Measurements from ENCODE around the gene LRP6.

The LRP6 gene

GRCh38 chr12:12197128-12197527 is 69.7 kb downstream of the LRP6 start:
- Histone ChIP-seq H3K4me2 (ENCODE audit: low read depth, low read length, poor library complexity, severe bottlenecking) (no peak overlapping the region), H3K79me2 (ENCODE audit: insufficient read depth, low read length) (no peaks in the 10 kb centered on the region), H3K9me2 (replicated peaks; ENCODE audit: low read depth, low read length) (no peaks in the 10 kb centered on the region), H3K4me3 (ENCODE audit: low read length, poor library complexity, severe bottlenecking) (no peak overlapping the region), H3K4me1 (ENCODE audit: insufficient read depth, low read length, poor library complexity, severe bottlenecking) (no peaks in the 10 kb centered on the region), H3K36me3 (ENCODE audit: insufficient read depth, low read length) (no peaks in the 10 kb centered on the region; the same call in 1 of the 2 replicates), H3K9ac (ENCODE audit: low read depth, low read length, poor library complexity, severe bottlenecking) (no peak overlapping the region), H3K27me3 (ENCODE audit: insufficient read depth, low read length, poor library complexity, severe bottlenecking) (no peaks in the 10 kb centered on the region), H2AFZ (ENCODE audit: low read length) (no peak overlapping the region), H3K9me3 (ENCODE audit: insufficient read depth, low read depth, low read length) (no peaks in the 10 kb centered on the region), H3F3A (ENCODE audit: low read depth) (no peaks in the 10 kb centered on the region), H4K20me1 (ENCODE audit: insufficient read depth, low read length, poor library complexity, severe bottlenecking) (no peaks in the 10 kb centered on the region)
- no peak for TF ChIP-seq CTCF (conservative IDR thresholded peaks at IDR 0.05; ENCODE audit: low read length)
- TF ChIP-seq EZH2phosphoT487 (IDR thresholded peaks at IDR 0.05; ENCODE audit: borderline replicate concordance), result no peak

- no peak overlapping the region for H3K4me3 ChIP-seq (ENCODE audit: low read length, poor library complexity, severe bottlenecking)
- H3K4me1 ChIP-seq (ENCODE audit: insufficient read depth, low read length, poor library complexity, severe bottlenecking), result peaks cover 7% of the 10 kb centered on the region
- no peak overlapping the region for H2AFZ ChIP-seq (ENCODE audit: low read length)
- no peaks in the 10 kb centered on the region for H3K9me3 ChIP-seq (ENCODE audit: insufficient read depth, low read depth, low read length)
- no peaks in the 10 kb centered on the region; the same call in 1 of the 2 replicates for H3K36me3 ChIP-seq (ENCODE audit: insufficient read depth, low read length)
- no peaks in the 10 kb centered on the region for H3K9me2 ChIP-seq (replicated peaks; ENCODE audit: low read depth, low read length)
- H3F3A ChIP-seq (ENCODE audit: low read depth), result no peaks in the 10 kb centered on the region
- no peaks in the 10 kb centered on the region for H3K27me3 ChIP-seq (ENCODE audit: insufficient read depth, low read length, poor library complexity, severe bottlenecking)
- peaks cover 2% of the 10 kb centered on the region for H4K20me1 ChIP-seq (ENCODE audit: insufficient read depth, low read length, poor library complexity, severe bottlenecking)
- no peaks in the 10 kb centered on the region for H3K79me2 ChIP-seq (ENCODE audit: insufficient read depth, low read length)
- H3K9ac ChIP-seq (ENCODE audit: low read depth, low read length, poor library complexity, severe bottlenecking), result no peak overlapping the region
- TF ChIP-seq EZH2phosphoT487 (IDR thresholded peaks at IDR 0.05; ENCODE audit: borderline replicate concordance) (no peak), CTCF (conservative IDR thresholded peaks at IDR 0.05; ENCODE audit: low read length) (no peak)
- H3K4me2 ChIP-seq (ENCODE audit: low read depth, low read length, poor library complexity, severe bottlenecking), result no peak overlapping the region
Measured at GRCh38 chr12:12195516-12195915, 71.3 kb downstream of the LRP6 start.

GRCh38 chr12:12195081-12195480 is 71.8 kb downstream of the LRP6 start:
- Histone ChIP-seq H2AFZ (ENCODE audit: low read length) (no peak overlapping the region), H3K79me2 (ENCODE audit: insufficient read depth, low read length) (no peaks in the 10 kb centered on the region), H3K27me3 (ENCODE audit: insufficient read depth, low read length, poor library complexity, severe bottlenecking) (no peaks in the 10 kb centered on the region), H3K4me3 (ENCODE audit: low read length, poor library complexity, severe bottlenecking) (no peak overlapping the region), H4K20me1 (ENCODE audit: insufficient read depth, low read length, poor library complexity, severe bottlenecking) (peaks cover 2% of the 10 kb centered on the region), H3K4me2 (ENCODE audit: low read depth, low read length, poor library complexity, severe bottlenecking) (no peak overlapping the region), H3K9me3 (ENCODE audit: insufficient read depth, low read depth, low read length) (no peaks in the 10 kb centered on the region), H3K9ac (ENCODE audit: low read depth, low read length, poor library complexity, severe bottlenecking) (no peak overlapping the region), H3K36me3 (ENCODE audit: insufficient read depth, low read length) (no peaks in the 10 kb centered on the region; the same call in 1 of the 2 replicates), H3F3A (ENCODE audit: low read depth) (no peaks in the 10 kb centered on the region), H3K9me2 (replicated peaks; ENCODE audit: low read depth, low read length) (no peaks in the 10 kb centered on the region), H3K4me1 (ENCODE audit: insufficient read depth, low read length, poor library complexity, severe bottlenecking) (peaks cover 8% of the 10 kb centered on the region)
- TF ChIP-seq CTCF (conservative IDR thresholded peaks at IDR 0.05; ENCODE audit: low read length), result no peak
- TF ChIP-seq EZH2phosphoT487 (IDR thresholded peaks at IDR 0.05; ENCODE audit: borderline replicate concordance), result no peak

Data from Loucy (cell line).